Cardiac muscle cell (in vitro differentiated cells and primary cell): ENCODE results near the gene STRA8. TPM values are rescaled to one million over a fixed set of nuclear protein-coding genes. Genes with fewer than 3 reads are reported as not detected.
A peak's percentile ranks its signal among the peaks of the same experiment; 100 is the strongest.

Experiments used
- DNase-seq, 2 donors: peaks; one replicate each; pipeline versions ENCODE4 v3.0.0 to v3.0.0-alpha.2; 2010 to 2017; ENCODE audit warnings: low read depth in 1 of 2, low spot score in 1 of 2
- H3K27ac ChIP-seq: fragments of 200-600 bp; sonication (generic); 2 replicates; pipeline ENCODE4 v1.5.1; 2016
- H3K27me3 ChIP-seq: fragments of 200-600 bp; sonication (generic); 2 replicates; pipeline ENCODE4 v1.6.0; 2016; ENCODE audit warnings: control low read depth
- H3K36me3 ChIP-seq: fragments of 200-600 bp; sonication (generic); 2 replicates; pipeline ENCODE4 v1.5.1; 2016; ENCODE audit warnings: control low read depth
- H3K4me1 ChIP-seq: fragments of 200-600 bp; sonication (generic); 2 replicates; pipeline ENCODE4 v1.8.1; 2017; ENCODE audit warnings: low read depth, mild to moderate bottlenecking, mixed run types
- H3K4me3 ChIP-seq: fragments of 200-600 bp; sonication (generic); 2 replicates; pipeline ENCODE4 v1.5.1; 2016; ENCODE audit warnings: mild to moderate bottlenecking
- H3K9me3 ChIP-seq: fragments of 200-600 bp; sonication (generic); 2 replicates; pipeline ENCODE4 v1.5.1; 2017; ENCODE audit warnings: low read depth, mild to moderate bottlenecking, control low read depth
- polyA plus RNA-seq: library from polyadenylated mRNA; unstranded; fragments of >200 nt; fragmentation: Nextera tagmentation; extraction: Ambion mirVana; gene quantifications from 2 replicates; pipeline ENCODE4 v1.2.1, GENCODE V29; 2016
- total RNA-seq: library from RNA; depleted of rRNA; stranded (reverse); fragments of >200 nt; gene quantifications from 2 replicates; pipeline ENCODE4 v1.2.3, GENCODE V29; 2016
- TF ChIP-seq, protein P1 (sequence below): IDR thresholded peaks from 2 replicates; pipeline ENCODE4 v1.5.1; 2012; ENCODE audit warnings: low read depth, mild to moderate bottlenecking, low read length

STRA8 gene
- total and polyA plus RNA-seq, 2 experiments from 2014 or later: not detected

DNA sequence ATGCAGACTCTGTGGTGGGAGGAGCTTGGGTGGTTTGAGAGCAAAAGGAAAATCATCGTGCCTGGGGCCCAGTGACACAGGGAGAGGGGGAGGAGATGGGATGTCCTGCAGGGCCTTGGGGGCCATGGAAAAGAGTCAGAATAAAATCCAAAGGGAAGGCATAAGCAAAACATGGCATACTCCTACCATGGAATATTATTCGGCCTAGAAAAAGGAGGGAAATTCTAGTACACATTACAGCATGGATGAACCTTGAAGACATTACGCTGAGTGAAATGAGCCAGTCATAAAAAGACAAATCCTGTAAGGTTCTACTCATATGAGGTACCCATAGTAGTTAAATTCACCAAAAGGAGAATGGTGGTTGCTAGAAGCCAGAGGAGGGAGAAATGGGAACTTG is 38.7 kb downstream of the STRA8 start:
- H3K36me3 ChIP-seq: no peaks in the 10 kb centered on the region
- TF ChIP-seq, protein P1, sequence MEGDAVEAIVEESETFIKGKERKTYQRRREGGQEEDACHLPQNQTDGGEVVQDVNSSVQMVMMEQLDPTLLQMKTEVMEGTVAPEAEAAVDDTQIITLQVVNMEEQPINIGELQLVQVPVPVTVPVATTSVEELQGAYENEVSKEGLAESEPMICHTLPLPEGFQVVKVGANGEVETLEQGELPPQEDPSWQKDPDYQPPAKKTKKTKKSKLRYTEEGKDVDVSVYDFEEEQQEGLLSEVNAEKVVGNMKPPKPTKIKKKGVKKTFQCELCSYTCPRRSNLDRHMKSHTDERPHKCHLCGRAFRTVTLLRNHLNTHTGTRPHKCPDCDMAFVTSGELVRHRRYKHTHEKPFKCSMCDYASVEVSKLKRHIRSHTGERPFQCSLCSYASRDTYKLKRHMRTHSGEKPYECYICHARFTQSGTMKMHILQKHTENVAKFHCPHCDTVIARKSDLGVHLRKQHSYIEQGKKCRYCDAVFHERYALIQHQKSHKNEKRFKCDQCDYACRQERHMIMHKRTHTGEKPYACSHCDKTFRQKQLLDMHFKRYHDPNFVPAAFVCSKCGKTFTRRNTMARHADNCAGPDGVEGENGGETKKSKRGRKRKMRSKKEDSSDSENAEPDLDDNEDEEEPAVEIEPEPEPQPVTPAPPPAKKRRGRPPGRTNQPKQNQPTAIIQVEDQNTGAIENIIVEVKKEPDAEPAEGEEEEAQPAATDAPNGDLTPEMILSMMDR: no peak
- no peaks in the 10 kb centered on the region for H3K9me3 ChIP-seq
- no peak overlapping the region for H3K4me3 ChIP-seq
- H3K4me1 ChIP-seq: peaks cover 3% of the 10 kb centered on the region
- no peak overlapping the region for H3K27ac ChIP-seq
- DNase-seq: no peak
- H3K27me3 ChIP-seq: no peaks in the 10 kb centered on the region

DNA sequence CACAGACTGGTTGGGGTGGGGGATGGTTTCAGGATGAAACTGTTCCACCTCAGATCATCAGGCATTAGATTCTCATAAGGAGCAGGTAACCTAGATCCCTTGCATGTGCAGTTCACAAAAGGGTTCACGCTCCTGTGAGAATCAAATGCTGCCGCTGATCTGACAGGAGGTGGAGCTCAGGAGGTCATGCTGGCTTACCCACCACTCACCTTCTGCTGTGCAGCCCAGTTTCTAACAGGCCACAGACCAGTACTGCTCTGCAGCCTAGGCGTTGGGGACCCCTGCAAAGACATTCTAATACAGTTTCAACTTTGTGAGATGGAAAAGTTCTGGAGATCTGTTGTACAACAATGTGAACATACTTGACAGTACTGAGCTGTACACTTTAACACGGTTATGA is 39.9 kb downstream of the STRA8 start:
- no peak overlapping the region for H3K27ac ChIP-seq
- no peaks in the 10 kb centered on the region for H3K36me3 ChIP-seq
- H3K27me3 ChIP-seq: no peaks in the 10 kb centered on the region
- H3K4me1 ChIP-seq: peaks cover 3% of the 10 kb centered on the region
- H3K9me3 ChIP-seq: no peaks in the 10 kb centered on the region
- TF ChIP-seq, protein P1: no peak
- no peak overlapping the region for H3K4me3 ChIP-seq
- no peak for DNase-seq

DNA sequence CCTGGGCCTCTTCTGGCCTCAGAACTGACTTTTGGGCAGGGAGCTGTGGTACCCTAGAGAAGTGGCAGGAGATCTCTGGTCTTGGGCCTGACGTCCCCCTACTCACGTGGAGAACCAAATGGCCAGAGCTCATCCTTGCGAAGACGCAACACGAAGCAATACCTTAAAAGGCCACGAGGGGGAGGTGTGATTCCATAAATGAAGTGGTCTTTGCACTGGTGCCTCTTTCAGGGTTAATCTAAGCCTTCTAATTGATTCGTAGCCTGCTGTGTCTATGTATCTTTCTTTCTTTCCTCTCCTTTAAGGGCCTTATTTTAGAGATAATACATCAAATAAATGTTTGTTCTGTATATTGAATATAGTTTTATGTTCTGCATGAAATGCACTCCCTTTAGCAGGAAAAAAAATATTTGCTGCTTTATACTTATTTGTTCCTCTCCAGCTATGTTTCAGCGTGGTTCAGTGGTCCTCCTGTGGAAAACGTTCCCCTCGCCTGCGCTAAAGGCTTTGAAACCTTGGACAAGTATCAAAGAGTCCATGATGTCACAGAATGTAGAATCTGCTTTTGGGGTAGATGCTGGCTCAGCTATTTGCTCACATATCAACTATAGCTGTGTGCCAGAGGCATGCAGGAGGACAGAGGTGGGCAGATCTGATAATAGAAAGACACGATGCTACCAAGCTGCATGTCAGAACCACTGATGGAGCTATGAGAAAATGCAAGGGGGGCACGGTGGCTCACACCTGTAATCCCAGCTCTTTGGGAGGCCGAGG is 41.0 kb downstream of the STRA8 start:
- Histone ChIP-seq H3K9me3 (no peaks in the 10 kb centered on the region), H3K4me1 (peaks cover 3% of the 10 kb centered on the region), H3K27me3 (no peaks in the 10 kb centered on the region), H3K4me3 (no peak overlapping the region), H3K36me3 (no peaks in the 10 kb centered on the region), H3K27ac (no peak overlapping the region)
- DNase-seq: peak; percentile 76 to 84
- TF ChIP-seq, protein P1: peak; percentile 74

DNA sequence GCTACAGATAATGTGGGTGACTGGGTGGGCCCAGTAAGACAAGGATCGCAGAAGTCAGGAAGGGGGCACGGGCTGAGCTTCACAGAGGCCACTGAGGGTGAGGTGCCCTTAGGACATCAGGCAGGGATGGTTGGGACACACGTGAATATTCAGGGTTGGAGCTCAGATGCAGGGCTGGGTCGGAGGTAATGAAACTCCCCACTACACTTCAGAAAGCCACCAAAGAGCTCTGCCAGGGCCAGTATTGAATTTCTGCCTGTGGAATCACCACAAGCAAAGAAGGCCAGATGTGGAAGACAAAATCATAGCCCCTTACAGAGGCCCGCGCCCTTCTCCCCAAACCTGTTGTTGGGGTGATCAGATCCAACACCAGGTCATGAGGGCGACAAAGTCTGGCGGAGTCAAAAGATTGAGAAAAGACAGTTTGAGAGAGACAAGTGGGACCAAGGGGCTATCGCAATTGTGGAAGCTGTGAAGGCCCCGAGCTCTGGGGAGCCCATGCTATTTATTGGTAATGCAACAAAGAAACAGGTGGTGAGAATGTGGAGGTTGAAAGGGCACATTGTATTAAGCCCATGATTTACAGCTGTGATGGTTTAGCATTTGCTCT is 42.4 kb downstream of the STRA8 start:
- TF ChIP-seq, protein P1: no peak
- Histone ChIP-seq H3K36me3 (no peaks in the 10 kb centered on the region), H3K27me3 (no peaks in the 10 kb centered on the region), H3K9me3 (no peaks in the 10 kb centered on the region), H3K4me3 (no peak overlapping the region), H3K27ac (no peak overlapping the region), H3K4me1 (no peaks in the 10 kb centered on the region)
- no peak for DNase-seq

DNA sequence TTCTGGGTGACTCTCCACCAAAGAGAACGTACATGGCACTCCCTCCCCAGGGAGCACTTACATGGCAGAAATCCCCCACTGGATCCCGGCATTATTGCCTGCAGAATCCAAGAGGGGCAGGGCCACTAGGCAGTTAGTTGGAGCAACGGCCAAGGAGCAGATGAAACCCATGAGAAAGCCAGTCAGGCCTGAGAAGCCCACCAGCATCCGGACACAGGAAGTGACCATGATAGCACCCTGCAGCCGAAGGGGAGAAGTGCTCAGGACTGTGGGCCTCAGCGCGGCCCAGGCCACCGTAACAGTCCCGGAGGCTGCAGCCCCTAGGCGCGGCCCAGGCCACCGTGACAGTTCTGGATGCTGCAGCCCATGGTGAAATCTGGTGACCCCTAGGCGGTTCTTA is 43.5 kb downstream of the STRA8 start:
- Histone ChIP-seq H3K4me3 (no peak overlapping the region), H3K36me3 (no peaks in the 10 kb centered on the region), H3K27me3 (no peaks in the 10 kb centered on the region), H3K27ac (no peak overlapping the region), H3K9me3 (no peaks in the 10 kb centered on the region), H3K4me1 (no peaks in the 10 kb centered on the region)
- TF ChIP-seq, protein P1: no peak
- DNase-seq: no peak
